Activated naive CD8-positive, alpha-beta T cell treated with anti-CD3 and anti-CD28 coated beads, Interleukin-2, amount 50 U/mL, for 24 hours (primary cell): ENCODE data around the gene ARID3A.

Experiments
- ATAC-seq: fragments of 150-1000 bp; cut with Tn5 transposase; one replicate; pipeline ENCODE4 v1.10.0; 2021
- DNase-seq: peaks from one replicate; pipeline ENCODE4 v3.0.0; 2021
- H3K27ac Mint-ChIP-seq: one replicate; pipeline ENCODE4 v1.8.0; 2021; ENCODE audit warnings: mild to moderate bottlenecking, mixed read lengths
- H3K27me3 Mint-ChIP-seq: one replicate; pipeline ENCODE4 v1.8.0; 2021; ENCODE audit warnings: mixed read lengths
- H3K36me3 Mint-ChIP-seq: one replicate; pipeline ENCODE4 v1.8.0; 2021; ENCODE audit warnings: low read depth, mixed read lengths
- H3K4me1 Mint-ChIP-seq: one replicate; pipeline ENCODE4 v1.8.0; 2021; ENCODE audit warnings: mixed read lengths
- H3K4me3 Mint-ChIP-seq: one replicate; pipeline ENCODE4 v1.8.0; 2021; ENCODE audit warnings: mild to moderate bottlenecking, moderate library complexity, mixed read lengths
- H3K9me3 Mint-ChIP-seq: one replicate; pipeline ENCODE4 v1.8.0; 2021; ENCODE audit warnings: mixed read lengths

The ARID3A gene

DNA sequence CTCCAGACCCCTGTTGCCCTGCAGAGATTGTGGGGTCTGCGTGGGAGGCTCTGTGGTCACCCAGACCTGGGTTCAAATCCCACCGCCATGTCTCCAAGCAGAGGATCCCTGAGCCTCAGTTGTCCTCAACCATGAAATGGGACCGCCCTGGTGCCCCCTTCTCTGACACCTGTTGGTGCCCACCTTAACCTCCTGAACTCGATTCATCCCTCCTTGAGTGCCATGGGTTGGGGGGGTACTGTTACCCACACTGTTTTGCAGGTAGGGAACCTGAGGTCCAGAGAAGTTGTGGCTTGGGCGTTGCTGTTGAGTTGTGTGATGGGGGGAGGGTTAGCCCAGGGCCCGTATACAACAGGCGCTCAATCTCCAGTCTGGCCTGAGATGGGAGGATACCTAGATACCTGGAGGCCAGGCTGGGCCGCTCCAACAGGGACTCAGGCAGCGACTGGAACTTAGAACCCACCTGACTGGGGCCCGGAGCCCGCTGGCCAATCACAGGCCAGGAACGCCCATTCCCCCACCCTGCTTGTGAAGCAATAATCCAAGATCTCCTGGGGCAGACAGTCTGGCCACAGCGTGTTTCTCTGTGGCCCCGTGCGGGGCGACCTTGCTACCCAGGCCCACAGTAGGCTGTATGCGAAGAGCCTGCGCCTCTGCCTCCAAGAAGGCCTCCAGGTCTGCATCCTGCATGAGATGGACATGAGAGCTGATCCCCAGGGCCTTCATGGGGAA, 2.8 kb downstream of the ARID3A start:
- Mint-ChIP-seq H3K4me3 (no peak overlapping the region), H3K36me3 (no peaks in the 10 kb centered on the region), H3K27ac (no peak overlapping the region), H3K27me3 (no peaks in the 10 kb centered on the region), H3K4me1 (peaks cover 20% of the 10 kb centered on the region), H3K9me3 (no peaks in the 10 kb centered on the region)
- DNase-seq (no peak), ATAC-seq (no peak)

DNA sequence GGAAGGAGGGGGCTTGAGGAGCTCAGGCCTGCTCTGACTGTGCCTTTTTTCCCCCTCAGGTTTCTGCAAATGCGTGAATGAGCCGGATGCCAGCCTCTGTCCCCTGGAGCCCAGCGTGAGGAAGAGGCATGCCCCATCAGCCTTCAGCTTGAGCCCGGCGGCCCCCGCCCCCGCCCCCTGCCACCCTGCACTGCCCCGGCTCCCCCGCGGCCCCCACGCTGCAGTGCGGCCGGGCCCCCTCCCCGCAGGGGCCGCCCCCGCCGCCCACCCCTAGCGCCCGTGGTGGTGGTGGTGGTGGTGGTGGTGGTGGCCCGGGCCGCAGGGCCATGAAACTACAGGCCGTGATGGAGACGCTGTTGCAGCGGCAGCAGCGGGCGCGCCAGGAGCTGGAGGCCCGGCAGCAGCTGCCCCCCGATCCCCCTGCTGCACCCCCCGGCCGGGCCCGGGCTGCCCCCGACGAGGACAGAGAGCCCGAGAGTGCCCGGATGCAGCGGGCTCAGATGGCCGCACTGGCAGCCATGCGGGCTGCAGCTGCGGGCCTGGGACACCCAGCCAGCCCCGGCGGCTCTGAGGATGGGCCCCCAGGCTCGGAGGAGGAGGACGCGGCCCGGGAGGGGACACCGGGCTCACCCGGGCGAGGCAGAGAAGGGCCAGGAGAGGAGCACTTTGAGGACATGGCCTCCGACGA, 3.5 kb downstream of the ARID3A start:
- DNase-seq (no peak), ATAC-seq (no peak)
- H3K4me3 Mint-ChIP-seq = no peak overlapping the region
- no peaks in the 10 kb centered on the region for H3K36me3 Mint-ChIP-seq
- peaks cover 17% of the 10 kb centered on the region for H3K4me1 Mint-ChIP-seq
- no peaks in the 10 kb centered on the region for H3K27me3 Mint-ChIP-seq
- no peaks in the 10 kb centered on the region for H3K9me3 Mint-ChIP-seq
- H3K27ac Mint-ChIP-seq = no peak overlapping the region

DNA sequence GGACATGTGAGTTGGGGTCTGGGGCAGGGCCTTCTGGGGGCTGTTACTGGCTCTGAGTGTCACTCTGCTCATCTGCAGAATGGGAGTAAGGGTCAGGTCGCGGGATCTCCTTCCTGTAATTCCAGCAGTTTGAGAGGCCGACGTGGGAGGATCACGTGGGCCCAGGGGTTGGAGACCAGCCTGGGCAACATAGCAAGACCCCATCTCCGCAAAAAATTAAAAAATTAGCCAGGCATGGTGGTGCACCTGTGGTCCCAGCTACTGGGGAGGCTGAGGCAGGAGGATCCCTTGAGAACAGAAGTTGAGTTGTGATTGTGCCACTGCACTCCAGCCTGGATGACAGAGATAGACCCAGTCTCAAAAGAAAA, 4.0 kb downstream of the ARID3A start:
- no peaks in the 10 kb centered on the region for H3K36me3 Mint-ChIP-seq

DNA sequence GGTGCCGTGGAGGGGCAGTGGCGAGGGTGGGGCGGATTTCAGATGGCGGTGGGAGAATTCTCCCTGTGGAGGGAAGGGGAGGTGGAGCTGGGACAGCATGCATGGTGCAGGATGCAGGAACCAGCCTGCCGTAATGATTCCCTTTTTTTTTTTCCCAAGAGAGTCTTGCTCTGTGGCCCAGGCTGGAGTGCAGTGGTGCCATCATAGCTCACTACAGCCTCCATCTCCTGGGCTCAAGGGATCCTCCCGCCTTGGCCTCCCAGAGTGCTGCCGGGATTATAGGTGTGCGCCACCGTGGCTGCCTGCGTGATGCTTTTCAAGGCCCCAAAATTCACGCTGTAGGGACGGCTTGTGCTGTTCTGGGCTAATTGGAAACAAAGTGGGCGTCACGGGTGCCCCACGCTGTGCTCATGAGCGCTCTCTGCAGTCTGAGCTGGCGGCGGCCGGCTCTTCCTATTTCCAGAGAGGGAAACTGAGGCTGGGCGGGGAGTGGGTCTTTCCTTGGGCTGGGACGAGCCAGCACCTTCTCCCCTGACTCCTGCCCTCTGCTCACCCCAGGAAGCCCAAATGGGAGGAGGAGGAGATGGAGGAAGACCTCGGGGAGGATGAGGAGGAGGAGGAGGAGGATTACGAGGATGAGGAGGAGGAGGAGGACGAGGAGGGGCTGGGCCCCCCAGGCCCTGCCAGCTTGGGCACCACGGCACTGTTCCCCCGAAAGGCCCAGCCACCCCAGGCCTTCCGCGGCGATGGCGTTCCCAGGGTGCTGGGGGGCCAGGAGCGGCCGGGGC, 6.2 kb downstream of the ARID3A start:
- no peaks in the 10 kb centered on the region for H3K9me3 Mint-ChIP-seq
- no peaks in the 10 kb centered on the region for H3K27me3 Mint-ChIP-seq
- ATAC-seq (no peak), DNase-seq (no peak)
- H3K27ac Mint-ChIP-seq = no peak overlapping the region
- H3K36me3 Mint-ChIP-seq = no peaks in the 10 kb centered on the region
- H3K4me1 Mint-ChIP-seq = peaks cover 16% of the 10 kb centered on the region
- no peak overlapping the region for H3K4me3 Mint-ChIP-seq

More for the DNA sequence above, 4.0 kb downstream of the ARID3A start:
- ATAC-seq (no peak), DNase-seq (no peak)
- Mint-ChIP-seq H3K4me1 (peaks cover 14% of the 10 kb centered on the region), H3K27me3 (no peaks in the 10 kb centered on the region), H3K9me3 (no peaks in the 10 kb centered on the region), H3K27ac (no peak overlapping the region), H3K4me3 (no peak overlapping the region)

DNA sequence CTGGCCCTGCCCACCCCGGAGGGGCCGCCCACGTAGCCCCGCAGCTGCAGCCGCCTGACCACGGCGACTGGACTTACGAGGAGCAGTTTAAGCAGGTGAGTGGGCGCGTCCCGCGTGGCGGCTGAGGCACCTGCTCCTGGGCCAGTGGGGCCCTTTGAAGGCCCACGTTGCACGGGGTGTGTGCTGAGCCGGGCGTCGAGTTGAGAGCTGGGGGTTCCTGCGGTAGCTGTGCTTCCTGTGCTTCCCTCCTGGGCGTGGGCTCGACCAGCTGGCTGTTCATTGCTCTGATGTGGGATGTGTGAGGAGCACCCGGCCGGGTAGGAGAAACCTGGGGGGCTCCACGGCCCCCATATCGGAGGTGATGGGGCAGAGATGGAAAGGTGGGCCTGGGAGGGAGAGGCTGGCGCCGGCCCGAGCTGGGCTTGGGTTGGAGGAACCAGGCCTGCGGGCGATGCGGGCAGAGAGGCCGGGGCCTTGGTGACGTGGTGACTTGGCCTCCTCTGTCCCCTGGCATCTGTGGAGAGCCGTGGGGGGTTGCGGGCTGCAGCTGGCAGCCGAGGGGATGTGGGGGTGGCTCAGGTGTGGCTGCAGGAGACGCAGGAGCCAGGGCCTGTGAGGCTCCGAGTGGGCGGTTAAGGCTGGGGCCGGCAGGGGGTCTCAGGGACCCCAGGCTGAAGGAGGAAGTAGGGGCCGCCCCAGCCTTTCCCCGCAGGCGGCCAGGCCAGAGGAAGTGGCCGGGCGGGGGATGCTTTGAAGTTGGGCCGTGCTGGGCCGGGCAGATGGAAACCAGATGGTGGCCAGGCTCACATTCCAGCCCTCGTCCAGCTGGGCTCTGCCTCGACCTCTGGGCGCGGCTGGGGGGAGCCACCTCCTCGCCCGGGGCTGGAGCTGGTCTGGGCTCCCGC, 7.1 kb downstream of the ARID3A start:
- DNase-seq = peak; percentile 41
- H3K36me3 Mint-ChIP-seq = no peaks in the 10 kb centered on the region
- peak overlapping the region; percentile 48 for H3K4me3 Mint-ChIP-seq
- H3K4me1 Mint-ChIP-seq = peaks cover 21% of the 10 kb centered on the region
- peak; percentile 34 for ATAC-seq
- H3K27me3 Mint-ChIP-seq = peaks cover 2% of the 10 kb centered on the region
- no peak overlapping the region for H3K27ac Mint-ChIP-seq
- no peaks in the 10 kb centered on the region for H3K9me3 Mint-ChIP-seq

DNA sequence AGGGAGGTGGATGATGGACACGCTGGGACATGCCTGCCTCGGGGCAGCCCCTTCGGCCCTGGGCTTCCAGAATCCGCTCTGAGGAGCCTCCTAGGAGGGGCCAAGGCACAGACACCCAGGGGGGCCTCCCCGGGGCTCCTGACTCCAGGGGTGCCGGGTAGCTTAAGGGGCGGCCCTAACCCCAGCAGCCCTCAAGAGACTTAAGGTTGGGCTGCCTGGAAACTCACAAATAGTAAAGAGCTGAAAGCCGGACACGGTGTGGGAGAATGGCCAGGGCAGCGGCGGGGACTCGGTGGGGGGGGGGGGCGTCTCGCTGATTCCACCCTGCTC, 7.7 kb downstream of the ARID3A start:
- H3K27me3 Mint-ChIP-seq = peaks cover 2% of the 10 kb centered on the region
- no peak for DNase-seq
- H3K9me3 Mint-ChIP-seq = no peaks in the 10 kb centered on the region
- H3K27ac Mint-ChIP-seq = no peak overlapping the region
- no peak for ATAC-seq
- no peak overlapping the region for H3K4me3 Mint-ChIP-seq
- no peaks in the 10 kb centered on the region for H3K36me3 Mint-ChIP-seq
- peaks cover 25% of the 10 kb centered on the region for H3K4me1 Mint-ChIP-seq

DNA sequence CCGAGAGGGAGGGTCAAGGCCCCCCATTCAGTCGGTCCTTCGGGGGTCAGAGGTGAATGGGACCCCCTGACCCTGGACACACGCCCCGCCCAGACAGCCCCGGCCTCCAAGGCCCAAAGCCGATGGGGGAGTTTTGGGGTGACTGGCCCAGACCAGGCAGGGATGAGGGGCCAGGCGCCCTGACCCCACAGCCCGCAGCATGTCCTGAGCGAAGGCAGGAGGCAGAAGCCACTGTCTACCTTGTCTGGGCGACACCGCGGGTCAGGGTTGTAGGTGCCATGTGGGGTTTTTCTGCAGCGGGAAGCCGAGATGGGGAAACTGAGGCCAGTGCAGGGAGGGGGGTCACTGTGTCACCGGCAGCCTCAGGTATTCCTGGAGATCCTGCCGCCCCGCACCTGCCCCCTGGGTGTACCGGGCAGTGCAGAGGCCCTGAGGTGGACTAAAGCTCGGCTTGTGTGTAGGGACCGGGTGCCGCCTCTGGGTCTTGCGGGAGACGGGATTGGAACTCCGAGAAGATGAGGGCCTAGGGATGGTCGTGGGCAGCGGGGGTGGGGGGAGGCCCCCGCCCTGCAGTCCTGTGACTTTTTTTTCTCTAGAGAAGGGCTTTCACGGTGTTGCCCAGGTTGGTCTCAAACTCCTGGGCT, 8.5 kb downstream of the ARID3A start:
- no peak for DNase-seq
- ATAC-seq = no peak
- Mint-ChIP-seq H3K9me3 (no peaks in the 10 kb centered on the region), H3K4me3 (no peak overlapping the region), H3K27me3 (peaks cover 2% of the 10 kb centered on the region), H3K4me1 (peaks cover 25% of the 10 kb centered on the region), H3K27ac (no peak overlapping the region), H3K36me3 (no peaks in the 10 kb centered on the region)

DNA sequence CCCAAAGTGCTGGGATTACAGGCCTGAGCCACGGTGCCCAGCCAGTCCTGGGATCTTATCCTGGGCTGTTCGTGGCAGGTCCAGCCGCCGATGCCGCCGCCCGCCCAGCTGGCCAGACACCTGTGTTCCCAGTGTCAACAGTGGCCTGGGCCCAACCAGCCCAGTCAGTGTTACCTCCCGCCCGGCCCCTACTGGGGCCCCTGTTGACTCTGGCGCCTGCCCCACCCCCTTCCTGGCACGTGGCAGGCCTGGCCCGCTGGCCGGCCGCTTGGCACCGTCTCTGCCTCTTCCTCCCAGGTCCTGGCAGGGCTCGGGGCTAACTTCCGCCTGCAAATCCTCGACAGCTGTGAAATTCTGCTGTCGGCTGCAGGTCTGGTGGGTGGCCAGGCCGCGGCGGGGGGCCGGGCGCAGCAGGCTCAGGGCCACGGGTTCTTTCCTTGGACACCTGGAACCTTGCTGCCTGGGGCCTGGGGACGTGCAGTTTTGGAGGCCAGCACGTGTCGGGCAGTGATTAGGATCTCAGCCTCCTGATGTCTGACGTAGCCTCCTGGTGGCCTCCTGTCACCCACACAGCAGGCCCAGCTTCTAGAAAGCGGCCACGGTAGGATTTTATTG, 9.1 kb downstream of the ARID3A start:
- no peaks in the 10 kb centered on the region for H3K9me3 Mint-ChIP-seq
- no peak for DNase-seq
- no peak overlapping the region for H3K4me3 Mint-ChIP-seq
- peaks cover 27% of the 10 kb centered on the region for H3K4me1 Mint-ChIP-seq
- no peaks in the 10 kb centered on the region for H3K36me3 Mint-ChIP-seq
- no peak for ATAC-seq
- H3K27me3 Mint-ChIP-seq = peaks cover 2% of the 10 kb centered on the region
- H3K27ac Mint-ChIP-seq = no peak overlapping the region

DNA sequence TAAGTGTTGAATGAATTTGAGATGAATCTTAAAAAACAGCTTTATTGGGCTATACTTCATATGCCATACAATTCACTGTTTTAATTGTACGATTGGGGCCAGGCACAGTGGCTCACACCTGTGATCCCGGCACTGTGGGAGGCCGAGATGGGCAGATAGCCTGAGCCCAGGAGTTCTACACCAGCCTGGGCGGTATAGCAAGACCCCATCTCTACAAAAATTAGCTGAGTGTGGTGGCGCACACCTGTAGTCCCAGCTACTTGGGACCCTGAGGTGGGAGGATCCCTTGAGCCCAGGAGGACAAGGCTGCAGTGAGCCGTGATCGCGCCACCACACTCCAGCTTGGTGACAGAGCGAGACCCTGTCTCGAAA, 10.3 kb downstream of the ARID3A start:
- no peaks in the 10 kb centered on the region for H3K36me3 Mint-ChIP-seq
- no peak overlapping the region for H3K4me3 Mint-ChIP-seq
- no peak overlapping the region for H3K27ac Mint-ChIP-seq
- DNase-seq = no peak
- peaks cover 32% of the 10 kb centered on the region for H3K4me1 Mint-ChIP-seq
- ATAC-seq = no peak
- H3K9me3 Mint-ChIP-seq = no peaks in the 10 kb centered on the region
- H3K27me3 Mint-ChIP-seq = peaks cover 2% of the 10 kb centered on the region

DNA sequence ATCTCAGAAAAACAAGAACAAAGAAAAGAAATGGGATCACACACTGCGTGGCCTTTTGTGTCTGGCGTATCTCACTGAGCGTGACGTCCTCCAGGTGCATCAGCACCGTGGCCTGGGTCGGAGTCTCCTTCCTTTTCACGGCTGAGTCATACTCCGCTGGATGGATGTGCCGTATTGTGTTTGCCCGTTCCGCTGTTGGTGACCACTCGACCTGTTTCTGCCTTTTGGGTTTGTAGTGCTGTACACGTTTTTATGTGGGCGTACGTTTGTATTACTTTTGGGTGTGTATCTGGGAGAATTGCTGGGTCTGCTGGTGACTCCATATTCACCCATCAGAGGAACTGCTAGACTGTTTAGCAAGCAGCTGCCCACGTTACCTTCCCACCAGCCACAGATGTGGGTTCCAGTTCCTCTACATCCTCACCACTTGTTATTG, 11.4 kb downstream of the ARID3A start:
- no peaks in the 10 kb centered on the region for H3K36me3 Mint-ChIP-seq
- H3K4me1 Mint-ChIP-seq = peaks cover 34% of the 10 kb centered on the region
- H3K9me3 Mint-ChIP-seq = no peaks in the 10 kb centered on the region
- H3K27ac Mint-ChIP-seq = peak overlapping the region; percentile 57
- ATAC-seq (peak; percentile 63), DNase-seq (peak; percentile 45)
- peaks cover 2% of the 10 kb centered on the region for H3K27me3 Mint-ChIP-seq
- H3K4me3 Mint-ChIP-seq = no peak overlapping the region

DNA sequence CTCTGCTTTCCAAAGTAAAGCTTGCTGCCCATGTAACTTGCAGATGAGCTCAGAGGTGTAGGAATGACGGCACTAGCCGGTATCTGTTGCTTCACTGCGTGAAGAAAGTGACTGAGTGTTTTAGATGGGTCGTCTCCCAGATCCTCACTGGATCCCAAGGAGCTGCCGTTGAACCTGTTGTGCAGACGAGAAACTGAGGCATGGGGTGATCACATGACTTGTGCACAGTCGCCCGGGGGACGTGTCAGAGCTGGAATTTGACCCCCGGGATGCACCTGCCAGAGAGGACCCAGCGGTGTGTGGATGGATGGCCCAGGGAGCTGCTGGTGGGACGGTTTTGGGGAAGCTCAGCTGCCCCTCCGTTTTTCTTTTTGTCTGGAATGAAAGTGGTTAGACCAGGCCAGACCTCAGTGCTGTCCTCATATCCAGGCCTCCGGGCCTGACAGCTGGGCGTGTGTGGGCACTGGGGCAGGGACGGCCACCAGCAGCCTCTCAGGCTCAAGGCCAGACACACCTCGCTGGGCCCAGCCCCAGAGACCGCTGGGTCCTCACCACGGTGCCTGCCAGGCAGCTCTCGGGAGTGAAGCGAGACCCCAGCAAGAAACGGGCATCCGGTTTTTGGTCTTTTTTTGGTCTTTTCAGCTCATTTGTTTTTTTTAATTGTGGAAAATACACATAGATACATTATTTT, 12.5 kb downstream of the ARID3A start:
- Mint-ChIP-seq H3K27ac (no peak overlapping the region), H3K36me3 (no peaks in the 10 kb centered on the region), H3K4me1 (peaks cover 28% of the 10 kb centered on the region), H3K27me3 (peaks cover 2% of the 10 kb centered on the region), H3K9me3 (no peaks in the 10 kb centered on the region), H3K4me3 (no peak overlapping the region)
- DNase-seq (no peak), ATAC-seq (no peak)

DNA sequence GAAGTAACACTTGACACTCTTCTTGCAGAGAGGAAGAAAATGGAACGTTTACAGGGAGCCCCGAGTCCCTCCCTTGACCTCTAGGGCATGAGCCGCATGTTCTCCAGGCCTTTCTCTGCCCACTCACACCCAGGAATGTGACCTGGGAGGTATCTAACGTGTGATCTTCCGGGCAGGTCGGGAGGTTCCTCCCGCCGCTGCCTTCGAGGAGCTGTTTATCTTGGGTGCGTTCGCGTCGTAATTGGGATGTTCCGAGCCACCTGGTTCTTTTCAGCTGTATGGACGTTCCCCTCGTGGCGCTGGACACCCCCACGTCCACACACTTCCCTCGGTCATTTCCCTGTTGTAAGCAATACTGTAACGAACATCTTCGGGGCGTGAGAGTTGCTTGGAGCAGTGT, 13.6 kb downstream of the ARID3A start:
- H3K4me1 Mint-ChIP-seq = peaks cover 28% of the 10 kb centered on the region
- H3K9me3 Mint-ChIP-seq = no peaks in the 10 kb centered on the region
- H3K27ac Mint-ChIP-seq = no peak overlapping the region
- H3K4me3 Mint-ChIP-seq = peak overlapping the region; percentile 66
- ATAC-seq (no peak), DNase-seq (no peak)
- H3K27me3 Mint-ChIP-seq = peaks cover 2% of the 10 kb centered on the region
- no peaks in the 10 kb centered on the region for H3K36me3 Mint-ChIP-seq

DNA sequence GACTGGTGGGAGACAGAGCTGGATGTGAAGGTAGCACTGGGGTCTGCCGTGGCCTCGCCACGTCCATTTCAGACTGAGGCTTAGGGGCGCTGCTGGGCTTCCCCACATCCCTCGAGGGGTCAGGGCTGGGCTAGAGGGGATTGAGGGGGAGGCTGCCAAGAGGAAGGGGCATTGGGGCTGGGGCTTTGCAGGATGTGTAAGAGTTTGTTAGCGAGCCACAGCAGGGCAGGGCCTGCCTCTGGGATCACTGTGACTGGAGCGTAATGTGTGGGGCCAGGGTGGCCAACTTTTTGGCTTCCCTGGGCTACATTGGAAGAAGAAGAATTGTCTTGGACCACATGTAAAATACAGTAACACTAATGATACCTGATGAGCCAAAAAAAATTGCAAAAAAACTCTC, 14.1 kb downstream of the ARID3A start:
- ATAC-seq = no peak
- peaks cover 2% of the 10 kb centered on the region for H3K27me3 Mint-ChIP-seq
- H3K9me3 Mint-ChIP-seq = no peaks in the 10 kb centered on the region
- peaks cover 28% of the 10 kb centered on the region for H3K4me1 Mint-ChIP-seq
- H3K4me3 Mint-ChIP-seq = peak overlapping the region; percentile 66
- no peak for DNase-seq
- no peaks in the 10 kb centered on the region for H3K36me3 Mint-ChIP-seq
- H3K27ac Mint-ChIP-seq = peak overlapping the region; percentile 47
